ENCODE results near the gene LUZP2.

Gene LUZP2

GRCh38 chr11:24589064-24589463, 92.2 kb downstream of the LUZP2 start:
- TF ChIP-seq GATA1 (IDR thresholded peaks at IDR 0.05; ENCODE audit: low read depth, low read length) (no peak), POLR2A (IDR thresholded peaks at IDR 0.05; ENCODE audit: low read length) (no peak)
- DNase-seq, result no peak

- no peak for DNase-seq
- TF ChIP-seq POLR2A (IDR thresholded peaks at IDR 0.05; ENCODE audit: low read length), result no peak
- TF ChIP-seq GATA1 (IDR thresholded peaks at IDR 0.05; ENCODE audit: low read depth, low read length), result no peak
These were observed 94.4 kb downstream of the LUZP2 start for GRCh38 chr11:24591283-24591682.

- TF ChIP-seq POLR2A (IDR thresholded peaks at IDR 0.05; ENCODE audit: low read length) (no peak), GATA1 (IDR thresholded peaks at IDR 0.05; ENCODE audit: low read depth, low read length) (no peak)
- no peak for DNase-seq
These were observed 95.5 kb downstream of the LUZP2 start for GRCh38 chr11:24592360-24592759.

GRCh38 chr11:24593332-24593731, 96.5 kb downstream of the LUZP2 start:
- DNase-seq, result no peak
- TF ChIP-seq POLR2A (IDR thresholded peaks at IDR 0.05; ENCODE audit: low read length) (no peak), GATA1 (IDR thresholded peaks at IDR 0.05; ENCODE audit: low read depth, low read length) (no peak)

- TF ChIP-seq GATA1 (IDR thresholded peaks at IDR 0.05; ENCODE audit: low read depth, low read length), result no peak
- TF ChIP-seq POLR2A (IDR thresholded peaks at IDR 0.05; ENCODE audit: low read length), result no peak
- DNase-seq, result no peak
These were observed 97.5 kb downstream of the LUZP2 start for GRCh38 chr11:24594401-24594800.

- DNase-seq, result no peak
- no peak for TF ChIP-seq POLR2A (IDR thresholded peaks at IDR 0.05; ENCODE audit: low read length)
- TF ChIP-seq GATA1 (IDR thresholded peaks at IDR 0.05; ENCODE audit: low read depth, low read length), result no peak
These were observed 101.8 kb downstream of the LUZP2 start for GRCh38 chr11:24598641-24599040.

- no peak for DNase-seq
- no peak for TF ChIP-seq GATA1 (IDR thresholded peaks at IDR 0.05; ENCODE audit: low read depth, low read length)
- TF ChIP-seq POLR2A (IDR thresholded peaks at IDR 0.05; ENCODE audit: low read length), result no peak
These were observed 112.6 kb downstream of the LUZP2 start for GRCh38 chr11:24609192-24610119.

- no peak for DNase-seq
- TF ChIP-seq POLR2A (IDR thresholded peaks at IDR 0.05; ENCODE audit: low read length), result no peak
- TF ChIP-seq GATA1 (IDR thresholded peaks at IDR 0.05; ENCODE audit: low read depth, low read length), result no peak
These were observed 118.8 kb downstream of the LUZP2 start for GRCh38 chr11:24615451-24616160.

- TF ChIP-seq POLR2A (IDR thresholded peaks at IDR 0.05; ENCODE audit: low read length), result no peak
- no peak for TF ChIP-seq GATA1 (IDR thresholded peaks at IDR 0.05; ENCODE audit: low read depth, low read length)
- peak in 1 of 2 experiments; percentile 1 for DNase-seq
These were observed 121.0 kb downstream of the LUZP2 start for GRCh38 chr11:24617856-24618255.

GRCh38 chr11:24619900-24620299, 123.0 kb downstream of the LUZP2 start:
- TF ChIP-seq GATA1 (IDR thresholded peaks at IDR 0.05; ENCODE audit: low read depth, low read length) (no peak), POLR2A (IDR thresholded peaks at IDR 0.05; ENCODE audit: low read length) (no peak)
- no peak for DNase-seq

- TF ChIP-seq POLR2A (IDR thresholded peaks at IDR 0.05; ENCODE audit: low read length) (no peak), GATA1 (IDR thresholded peaks at IDR 0.05; ENCODE audit: low read depth, low read length) (no peak)
These were observed 125.4 kb downstream of the LUZP2 start for GRCh38 chr11:24622262-24622661.

GRCh38 chr11:24623121-24623520, 126.3 kb downstream of the LUZP2 start:
- no peak for DNase-seq
- TF ChIP-seq POLR2A (IDR thresholded peaks at IDR 0.05; ENCODE audit: low read length) (no peak), GATA1 (IDR thresholded peaks at IDR 0.05; ENCODE audit: low read depth, low read length) (no peak)

More at GRCh38 chr11:24622262-24622661, 125.4 kb downstream of the LUZP2 start:
- DNase-seq, result no peak

GRCh38 chr11:24624432-24624831, 127.6 kb downstream of the LUZP2 start:
- TF ChIP-seq POLR2A (IDR thresholded peaks at IDR 0.05; ENCODE audit: low read length), result no peak
- TF ChIP-seq GATA1 (IDR thresholded peaks at IDR 0.05; ENCODE audit: low read depth, low read length), result no peak
- no peak for DNase-seq

- DNase-seq, result no peak
- no peak for TF ChIP-seq POLR2A (IDR thresholded peaks at IDR 0.05; ENCODE audit: low read length)
- no peak for TF ChIP-seq GATA1 (IDR thresholded peaks at IDR 0.05; ENCODE audit: low read depth, low read length)
These were observed 129.1 kb downstream of the LUZP2 start for GRCh38 chr11:24625975-24626374.
